ENCODE results near the gene PTP4A2. TPM values are rescaled to one million over a fixed set of nuclear protein-coding genes. Genes with fewer than 3 reads are reported as not detected.
"Not testable (repeated sequence)": the region's sequence is repeated elsewhere in the genome, so short reads cannot be mapped to it uniquely, and the experiment has no call there.

PTP4A2 gene
- total RNA-seq, 2 experiments from 2014 or later = 275 to 285 TPM

GRCh38 chr1:31970873-31971272 lies 32.7 kb upstream of the PTP4A2 start:
- DNase-seq = no peak
- Mint-ChIP-seq H3K4me1 (ENCODE audit: low read depth) (no peaks in the 10 kb centered on the region), H3K4me3 (no peak overlapping the region), H3K36me3 (no peaks in the 10 kb centered on the region), H3K9me3 (no peaks in the 10 kb centered on the region), H3K27me3 (no peaks in the 10 kb centered on the region), H3K27ac (no peak overlapping the region)
- POLR2A ChIA-PET = no interaction called here
- CTCF ChIA-PET = interaction anchor here (0.7 kb wide), 1 partner anchor 155 kb away, joined by 3 read pairs; the partner anchor contains the start of gene SPOCD1
- intact Hi-C loops (cut with micrococcal nuclease) = no loop called here

DNA sequence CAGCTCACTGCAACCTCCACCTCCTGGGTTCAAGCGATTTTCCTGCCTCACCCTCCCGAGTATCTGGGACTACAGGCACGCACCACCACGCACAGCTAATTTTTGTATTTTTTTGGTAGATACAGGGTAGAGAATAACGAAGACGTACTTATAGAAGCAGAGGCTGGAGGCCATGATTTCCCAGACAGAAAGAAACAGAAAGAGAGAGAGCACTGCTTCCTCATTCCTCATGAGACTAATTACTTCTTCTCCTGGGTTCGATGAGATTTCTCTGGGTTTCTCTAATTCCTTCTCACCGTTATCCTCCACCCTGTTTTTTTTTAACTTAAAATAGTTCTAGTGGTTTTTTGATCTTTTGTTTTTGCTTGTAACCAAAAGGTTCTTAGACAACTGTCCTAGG lies 23.4 kb upstream of the PTP4A2 start:
- no peak overlapping the region for H3K27ac Mint-ChIP-seq
- intact Hi-C loops (cut with micrococcal nuclease) = loop anchor here (5.0 kb wide), 1 partner anchor 129 kb away; no protein-coding TSS in a partner anchor
- peaks cover 46% of the 10 kb centered on the region for H3K4me1 Mint-ChIP-seq (ENCODE audit: low read depth)
- CTCF ChIA-PET = interaction anchor here (0.5 to 16.0 kb wide), 9 partner anchors 7 to 559 kb away, joined by 3 to 487 read pairs (median 3); partner anchors contain the start of genes PTP4A2 and SPOCD1
- POLR2A ChIA-PET = interaction anchor here (1.7 kb wide), 1 partner anchor 29 kb away, joined by 4 read pairs; no protein-coding TSS in a partner anchor
- no peaks in the 10 kb centered on the region for H3K36me3 Mint-ChIP-seq
- H3K27me3 Mint-ChIP-seq = no peaks in the 10 kb centered on the region
- no peaks in the 10 kb centered on the region for H3K9me3 Mint-ChIP-seq
- DNase-seq = no peak
- no peak overlapping the region for H3K4me3 Mint-ChIP-seq

- peaks cover 61% of the 10 kb centered on the region for H3K4me1 Mint-ChIP-seq (ENCODE audit: low read depth)
- H3K36me3 Mint-ChIP-seq = no peaks in the 10 kb centered on the region
- H3K9me3 Mint-ChIP-seq = no peaks in the 10 kb centered on the region
- no peaks in the 10 kb centered on the region for H3K27me3 Mint-ChIP-seq
- H3K27ac Mint-ChIP-seq = no peak overlapping the region
- CTCF ChIA-PET = interaction anchor here (6.7 to 16.0 kb wide), 2 partner anchors 20 to 145 kb away, joined by 120 to 487 read pairs; partner anchors contain the start of genes PTP4A2 and SPOCD1
- no peak for DNase-seq
- intact Hi-C loops (cut with micrococcal nuclease) = loop anchor here (5.0 kb wide), 1 partner anchor 127 kb away; no protein-coding TSS in a partner anchor
- no peak overlapping the region for H3K4me3 Mint-ChIP-seq
- POLR2A ChIA-PET = interaction anchor here (1.2 kb wide), 1 partner anchor 44 kb away, joined by 3 read pairs; no protein-coding TSS in a partner anchor
Measured at GRCh38 chr1:31959521-31960340, 21.6 kb upstream of the PTP4A2 start.

DNA sequence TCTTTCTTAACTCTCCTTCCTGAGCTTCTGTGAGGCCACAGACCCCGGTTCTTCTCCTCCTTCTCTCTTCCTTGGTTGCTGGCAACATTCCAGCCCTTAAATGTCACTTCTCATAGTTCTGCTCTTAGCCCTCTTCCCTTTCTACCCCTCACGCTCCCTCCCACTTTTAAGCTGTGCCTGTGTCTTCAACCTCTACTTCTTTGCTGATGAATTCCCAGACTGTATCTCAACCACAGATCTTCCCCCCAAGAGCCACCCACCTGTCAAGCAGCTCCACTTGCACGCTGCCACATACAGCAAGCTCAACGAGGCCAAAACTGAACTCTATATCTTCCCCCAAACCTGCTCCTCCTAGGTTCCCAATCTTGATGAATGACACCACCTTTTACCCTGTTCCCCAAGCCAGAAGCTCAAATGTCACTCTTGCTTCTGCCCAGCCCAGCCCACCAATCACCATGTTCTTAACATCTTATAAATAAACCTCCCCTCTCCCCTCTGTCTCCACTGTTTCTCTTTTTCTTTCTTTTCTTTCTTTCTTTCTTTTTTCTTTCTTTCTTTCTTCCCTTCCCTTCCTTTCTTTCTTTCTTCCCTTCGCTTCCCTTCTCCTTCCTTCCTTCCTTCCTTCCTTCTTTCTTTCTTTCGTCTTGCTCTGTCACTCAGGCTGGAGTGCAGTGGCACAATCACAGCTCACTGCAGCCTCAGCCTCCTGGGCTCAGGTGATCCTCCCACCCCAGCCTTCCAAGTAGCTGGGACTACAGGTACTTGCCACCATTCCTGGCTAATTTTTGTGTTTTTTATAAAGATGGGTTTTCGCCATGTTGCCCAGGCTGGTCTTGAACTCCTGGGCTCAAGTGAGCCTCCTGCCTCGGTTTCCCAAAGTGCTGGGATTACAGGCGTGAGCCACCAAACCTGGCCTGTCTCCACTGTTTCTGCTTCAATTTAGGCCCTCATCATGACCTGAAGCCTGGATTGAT lies 19.8 kb upstream of the PTP4A2 start:
- no peaks in the 10 kb centered on the region for H3K36me3 Mint-ChIP-seq
- peak; percentile 79 for DNase-seq
- ChIA-PET POLR2A (interaction anchor here (0.6 to 5.9 kb wide), 9 partner anchors 16 to 155 kb away, joined by 3 to 130 read pairs (median 4); partner anchors contain the start of genes PTP4A2 and SPOCD1), CTCF (interaction anchor here (0.6 to 16.0 kb wide), 9 partner anchors 18 to 169 kb away, joined by 3 to 487 read pairs (median 5); partner anchors contain the start of genes PTP4A2 and SPOCD1)
- peaks cover 61% of the 10 kb centered on the region for H3K4me1 Mint-ChIP-seq (ENCODE audit: low read depth)
- no peaks in the 10 kb centered on the region for H3K9me3 Mint-ChIP-seq
- H3K27ac Mint-ChIP-seq = peak overlapping the region; percentile 66
- intact Hi-C loops (cut with micrococcal nuclease) = no loop called here
- H3K27me3 Mint-ChIP-seq = no peaks in the 10 kb centered on the region
- H3K4me3 Mint-ChIP-seq = peak overlapping the region; percentile 22

- Mint-ChIP-seq H3K4me1 (ENCODE audit: low read depth) (peaks cover 59% of the 10 kb centered on the region), H3K9me3 (no peaks in the 10 kb centered on the region), H3K27me3 (no peaks in the 10 kb centered on the region), H3K4me3 (peak overlapping the region; percentile 55), H3K27ac (peak overlapping the region; percentile 90), H3K36me3 (no peaks in the 10 kb centered on the region)
- POLR2A ChIA-PET = interaction anchor here (0.7 to 5.9 kb wide), 9 partner anchors 14 to 193 kb away, joined by 3 to 130 read pairs (median 6); partner anchors contain the start of gene PTP4A2
- intact Hi-C loops (cut with micrococcal nuclease) = loop anchor here (1.0 kb wide), 5 partner anchors 12 to 65 kb away; no protein-coding TSS in a partner anchor
- CTCF ChIA-PET = interaction anchor here (0.6 to 16.0 kb wide), 13 partner anchors 9 to 351 kb away, joined by 3 to 487 read pairs (median 4); partner anchors contain the start of genes PTP4A2 and SPOCD1
- DNase-seq = peak; percentile 94
Measured at GRCh38 chr1:31955917-31956736, 18.0 kb upstream of the PTP4A2 start.

DNA sequence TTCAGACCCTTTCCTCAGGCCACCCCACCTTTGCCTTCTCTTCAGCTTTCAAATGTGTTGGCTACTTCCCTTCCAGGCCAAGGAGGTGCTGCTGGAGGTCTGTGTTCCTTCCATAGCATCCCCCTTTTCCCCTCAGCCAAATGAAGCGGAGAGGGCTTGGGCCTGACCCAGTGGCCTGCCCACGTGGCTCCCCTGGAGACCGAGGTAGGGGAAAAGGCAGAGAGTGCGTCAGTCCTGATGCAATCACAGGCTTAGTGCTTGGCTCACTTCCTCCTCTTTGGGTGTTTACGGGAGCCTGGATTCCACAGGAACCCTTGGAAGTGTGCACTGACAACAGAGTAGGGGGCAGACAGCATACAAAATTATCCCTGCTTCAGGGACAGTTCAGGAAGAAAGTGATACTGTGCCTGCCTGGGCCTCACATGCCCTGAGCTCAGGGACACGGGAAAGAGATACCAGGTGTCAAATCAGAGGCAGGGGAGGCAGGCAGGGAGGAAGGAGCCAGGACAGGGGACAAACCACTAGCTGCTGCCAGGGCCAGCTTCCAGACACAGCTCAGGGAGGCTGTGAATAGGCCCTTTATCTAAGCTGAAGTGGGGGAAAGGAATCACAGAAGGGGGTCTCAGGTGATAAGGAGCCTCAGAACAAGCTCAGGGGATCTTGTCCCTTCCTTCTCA lies 16.6 kb upstream of the PTP4A2 start:
- DNase-seq = peak; percentile 43
- intact Hi-C loops (cut with micrococcal nuclease) = no loop called here
- Mint-ChIP-seq H3K27ac (peak overlapping the region; percentile 78), H3K4me3 (peak overlapping the region; percentile 6), H3K9me3 (no peaks in the 10 kb centered on the region), H3K4me1 (ENCODE audit: low read depth) (peaks cover 57% of the 10 kb centered on the region), H3K36me3 (no peaks in the 10 kb centered on the region), H3K27me3 (no peaks in the 10 kb centered on the region)
- POLR2A ChIA-PET = interaction anchor here (0.8 to 5.9 kb wide), 3 partner anchors 13 to 22 kb away, joined by 3 to 130 read pairs (median 3); partner anchors contain the start of gene PTP4A2
- CTCF ChIA-PET = interaction anchor here (0.9 to 16.0 kb wide), 6 partner anchors 10 to 165 kb away, joined by 3 to 487 read pairs (median 20); partner anchors contain the start of genes PTP4A2 and SPOCD1

DNA sequence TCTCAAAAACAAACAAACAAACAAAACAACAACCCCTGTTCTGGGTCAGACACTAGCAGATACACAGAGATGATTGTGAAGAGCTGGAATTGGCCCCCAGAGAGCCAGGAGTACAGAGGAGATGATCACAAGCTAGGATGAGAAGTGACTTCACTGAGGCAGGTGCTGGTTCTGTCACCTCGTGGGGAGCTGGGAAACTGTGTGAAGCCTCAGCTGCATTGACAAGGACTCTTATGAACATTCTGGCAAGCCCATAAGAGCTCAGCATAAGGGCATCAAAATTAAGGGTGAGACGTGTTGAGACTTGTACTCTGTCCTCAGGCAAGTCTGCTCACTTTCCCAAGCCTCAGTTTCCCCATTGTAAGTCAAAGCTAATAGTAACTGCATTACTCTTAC lies 14.7 kb upstream of the PTP4A2 start:
- ChIA-PET CTCF (interaction anchor here (0.6 to 16.0 kb wide), 4 partner anchors 9 to 33 kb away, joined by 3 to 487 read pairs (median 24); partner anchors contain the start of gene PTP4A2), POLR2A (interaction anchor here (1.2 to 5.9 kb wide), 2 partner anchors 11 to 22 kb away, joined by 3 to 130 read pairs; partner anchors contain the start of gene PTP4A2)
- peak overlapping the region; percentile 33 for H3K27ac Mint-ChIP-seq
- no peak overlapping the region for H3K4me3 Mint-ChIP-seq
- H3K36me3 Mint-ChIP-seq = no peaks in the 10 kb centered on the region
- H3K9me3 Mint-ChIP-seq = no peaks in the 10 kb centered on the region
- no peaks in the 10 kb centered on the region for H3K27me3 Mint-ChIP-seq
- no peak for DNase-seq
- intact Hi-C loops (cut with micrococcal nuclease) = no loop called here
- H3K4me1 Mint-ChIP-seq (ENCODE audit: low read depth) = peaks cover 43% of the 10 kb centered on the region

DNA sequence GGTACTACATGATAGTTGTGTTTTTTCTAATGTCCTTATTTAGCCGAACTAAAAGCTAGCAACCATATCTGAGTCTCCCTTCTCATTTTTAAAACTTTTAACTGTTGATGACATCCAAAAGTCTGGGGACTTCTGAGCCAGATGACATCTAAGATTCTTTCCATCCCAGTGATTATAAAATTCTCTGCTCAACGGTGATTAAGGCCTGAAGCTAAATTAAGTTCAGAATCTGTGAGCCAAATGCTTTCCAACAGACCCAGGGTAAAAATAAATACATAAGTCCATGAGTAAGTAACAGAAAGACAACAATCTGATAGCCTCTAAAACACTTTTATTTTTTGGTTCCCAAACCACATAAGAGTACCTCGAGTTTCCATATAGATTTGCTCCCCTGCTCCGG lies 13.1 kb upstream of the PTP4A2 start:
- POLR2A ChIA-PET = no interaction called here
- no peak for DNase-seq
- Mint-ChIP-seq H3K9me3 (no peaks in the 10 kb centered on the region), H3K4me3 (no peak overlapping the region), H3K4me1 (ENCODE audit: low read depth) (peaks cover 41% of the 10 kb centered on the region), H3K27ac (no peak overlapping the region), H3K36me3 (no peaks in the 10 kb centered on the region), H3K27me3 (no peaks in the 10 kb centered on the region)
- CTCF ChIA-PET = interaction anchor here (5.5 to 16.0 kb wide), 2 partner anchors 12 to 13 kb away, joined by 44 to 487 read pairs; partner anchors contain the start of gene PTP4A2
- intact Hi-C loops (cut with micrococcal nuclease) = no loop called here

- no peaks in the 10 kb centered on the region for H3K9me3 Mint-ChIP-seq
- H3K4me1 Mint-ChIP-seq (ENCODE audit: low read depth) = peaks cover 37% of the 10 kb centered on the region
- ChIA-PET POLR2A (no interaction called here), CTCF (interaction anchor here (1.1 to 1.7 kb wide), 2 partner anchors 9 to 14 kb away, joined by 3 to 7 read pairs; no protein-coding TSS in a partner anchor)
- no peaks in the 10 kb centered on the region for H3K36me3 Mint-ChIP-seq
- no peak overlapping the region for H3K4me3 Mint-ChIP-seq
- no peak overlapping the region for H3K27ac Mint-ChIP-seq
- DNase-seq = no peak
- intact Hi-C loops (cut with micrococcal nuclease) = no loop called here
- no peaks in the 10 kb centered on the region for H3K27me3 Mint-ChIP-seq
Measured at GRCh38 chr1:31949862-31950261, 11.7 kb upstream of the PTP4A2 start.

GRCh38 chr1:31945677-31946076 lies 7.5 kb upstream of the PTP4A2 start:
- H3K4me1 Mint-ChIP-seq (ENCODE audit: low read depth) = peaks cover 41% of the 10 kb centered on the region
- not testable (repeated sequence) for H3K4me3 Mint-ChIP-seq
- POLR2A ChIA-PET = interaction anchor here (1.2 to 8.6 kb wide), 2 partner anchors 10 kb away, joined by 4 to 130 read pairs; no protein-coding TSS in a partner anchor

More at GRCh38 chr1:31945677-31946076, 7.5 kb upstream of the PTP4A2 start:
- CTCF ChIA-PET = interaction anchor here (15.5 kb wide), 1 partner anchor 13 kb away, joined by 487 read pairs; no protein-coding TSS in a partner anchor
- intact Hi-C loops (cut with micrococcal nuclease); H3K36me3 Mint-ChIP-seq; DNase-seq; H3K9me3 Mint-ChIP-seq; H3K27ac Mint-ChIP-seq; H3K27me3 Mint-ChIP-seq: not testable (repeated sequence)

Data from activated CD4-positive, alpha-beta memory T cell treated with anti-CD3 and anti-CD28 coated beads for 36 hours (primary cell).